Activated gamma-delta T cell (primary cell): Measurements from ENCODE around the gene SAYSD1.
"Not testable (repeated sequence)": the region's sequence is repeated elsewhere in the genome, so short reads cannot be mapped to it uniquely, and the experiment has no call there.

Experiments
- DNase-seq: peaks from one replicate; lab custom pipeline; 2025; lab: John Stamatoyannopoulos, UW
- total RNA-seq, 2 donors: gene quantifications; one replicate each; lab custom pipeline; 2026; lab: John Stamatoyannopoulos, UW

The SAYSD1 gene, protein sequence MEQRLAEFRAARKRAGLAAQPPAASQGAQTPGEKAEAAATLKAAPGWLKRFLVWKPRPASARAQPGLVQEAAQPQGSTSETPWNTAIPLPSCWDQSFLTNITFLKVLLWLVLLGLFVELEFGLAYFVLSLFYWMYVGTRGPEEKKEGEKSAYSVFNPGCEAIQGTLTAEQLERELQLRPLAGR
- 42.0 to 53.9 reads per million in 2 donors for total RNA-seq

DNA sequence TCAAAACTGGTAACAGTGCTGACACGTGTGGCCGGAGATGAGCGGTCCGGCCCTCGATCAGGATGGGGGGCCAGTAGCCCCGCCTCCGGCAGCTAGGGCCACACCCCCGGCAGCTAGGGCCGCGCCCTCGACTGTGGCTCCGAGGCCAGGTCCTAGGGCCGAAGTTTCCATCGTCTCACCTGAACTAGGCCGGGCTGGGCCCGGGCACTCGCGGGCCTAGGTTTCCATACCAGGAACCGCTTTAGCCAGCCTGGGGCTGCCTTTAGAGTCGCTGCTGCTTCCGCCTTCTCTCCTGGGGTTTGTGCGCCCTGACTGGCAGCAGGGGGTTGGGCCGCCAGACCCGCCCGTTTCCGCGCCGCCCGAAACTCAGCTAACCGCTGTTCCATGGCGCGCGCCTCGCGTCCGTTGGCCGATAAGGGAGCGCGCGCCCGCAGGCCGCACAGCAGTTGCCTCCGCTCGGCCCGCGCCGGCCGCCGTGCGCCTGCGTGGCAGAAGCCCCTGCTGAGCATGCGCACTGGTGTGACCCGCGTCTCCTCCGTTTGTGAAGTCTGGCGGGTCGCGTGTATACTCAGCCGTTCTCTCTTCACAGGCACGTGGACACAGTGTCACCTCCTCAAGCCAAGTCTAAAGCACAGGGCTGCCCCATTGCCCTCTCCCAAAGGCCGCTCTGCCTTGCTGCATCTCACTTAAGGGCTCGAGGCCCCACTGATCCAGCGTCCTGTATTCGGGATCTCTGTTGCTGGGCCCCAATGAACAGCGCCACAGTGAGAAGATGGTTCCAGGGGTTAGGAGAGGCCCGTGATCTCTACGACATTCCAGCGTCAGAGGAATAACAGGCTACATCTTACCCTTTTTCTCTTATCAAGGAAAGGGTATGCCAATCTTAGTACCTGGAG is at the start of gene SAYSD1:
SAYSD1 (minus strand) TSS at position 483 of the 896 bp plus-strand sequence; CDS start at position 386, 97 bp downstream.
- DNase-seq = peak; percentile 88

DNA sequence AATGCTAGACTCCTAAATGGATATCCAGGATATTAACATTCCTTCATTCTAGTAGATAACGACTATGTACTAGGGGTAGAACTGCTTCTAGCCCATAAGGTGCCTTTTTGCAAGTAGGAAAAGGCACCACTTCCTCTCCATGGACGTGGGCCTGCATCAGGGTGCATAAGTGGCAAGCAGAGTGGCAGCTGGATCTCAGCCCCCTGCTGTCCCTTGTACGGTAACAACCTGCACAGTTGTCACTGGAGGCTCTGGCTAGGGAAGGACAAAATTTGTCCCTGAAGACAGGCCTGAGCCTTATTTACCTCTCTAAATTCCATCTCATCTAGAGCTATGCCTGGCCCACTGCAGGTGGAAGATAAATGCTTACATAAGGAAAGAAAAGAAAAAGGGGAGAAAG is 42.5 kb upstream of the SAYSD1 start:
- no peak for DNase-seq

DNA sequence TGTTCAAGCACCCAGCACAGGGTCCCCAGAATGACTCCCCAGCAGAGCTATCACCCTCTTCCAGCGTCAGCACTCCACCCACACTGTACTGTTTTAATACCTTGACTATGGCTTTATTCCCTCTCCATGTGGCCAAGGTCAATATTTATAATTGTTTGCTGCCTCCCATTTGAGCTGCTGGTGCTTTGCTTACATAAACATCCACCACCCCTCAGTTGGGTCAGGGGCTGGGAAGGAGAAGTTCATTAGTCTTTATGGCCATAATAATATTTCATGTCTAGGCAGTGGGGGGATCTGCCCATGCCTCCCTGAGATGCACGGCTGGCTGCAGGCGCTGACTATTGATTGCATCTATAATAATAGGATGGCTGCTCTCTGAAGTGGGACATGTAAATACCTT is 41.8 kb upstream of the SAYSD1 start:
- DNase-seq = no peak

DNA sequence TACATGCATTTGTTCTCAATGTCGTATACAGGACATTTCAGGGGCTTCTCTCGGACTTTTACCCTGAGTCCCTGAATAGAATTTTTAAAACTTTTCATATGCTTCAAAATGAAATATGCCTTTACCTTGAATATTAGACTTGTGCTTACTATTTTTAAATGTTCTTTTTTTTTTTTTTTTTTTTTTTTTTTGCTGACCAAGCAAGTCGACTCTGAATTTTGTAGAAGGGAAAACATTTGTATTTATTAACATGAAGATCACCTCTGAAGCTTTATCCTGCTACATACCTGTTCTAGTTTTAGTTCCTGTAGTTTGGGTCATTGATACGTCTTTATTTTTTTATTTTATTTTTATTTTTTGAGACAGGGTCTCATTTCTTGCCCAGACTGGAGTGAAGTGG is 39.7 kb upstream of the SAYSD1 start:
- DNase-seq = no peak

DNA sequence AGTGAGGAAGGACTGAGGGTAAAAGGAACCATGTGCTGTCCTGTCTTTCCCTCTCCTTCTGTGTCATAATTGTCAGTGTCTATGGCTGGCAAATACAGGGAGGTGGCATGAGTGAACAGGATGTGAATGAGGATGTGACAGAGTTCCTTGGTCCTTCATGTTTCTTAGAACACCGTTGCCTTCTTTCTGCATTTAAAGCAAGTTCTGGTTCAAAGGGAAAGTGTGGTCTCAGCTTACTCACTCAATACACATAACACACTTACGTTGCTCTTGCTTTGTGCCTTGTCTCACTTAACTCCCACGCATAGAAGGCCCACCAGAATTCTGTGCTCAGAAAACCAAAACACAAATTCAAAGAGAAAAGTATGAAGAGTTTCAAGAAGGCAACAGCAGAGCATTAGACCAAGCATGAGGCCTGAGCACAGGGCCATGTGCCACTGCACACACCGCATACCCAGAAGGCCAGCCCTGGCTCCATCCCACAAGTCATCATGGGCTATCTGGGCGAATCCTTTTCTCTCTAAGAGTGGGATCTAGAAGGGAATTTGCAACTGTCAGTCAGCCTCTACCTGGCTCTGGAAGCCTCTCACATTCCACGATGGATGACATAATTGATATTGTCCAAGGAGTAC is 38.9 kb upstream of the SAYSD1 start:
- DNase-seq = no peak

DNA sequence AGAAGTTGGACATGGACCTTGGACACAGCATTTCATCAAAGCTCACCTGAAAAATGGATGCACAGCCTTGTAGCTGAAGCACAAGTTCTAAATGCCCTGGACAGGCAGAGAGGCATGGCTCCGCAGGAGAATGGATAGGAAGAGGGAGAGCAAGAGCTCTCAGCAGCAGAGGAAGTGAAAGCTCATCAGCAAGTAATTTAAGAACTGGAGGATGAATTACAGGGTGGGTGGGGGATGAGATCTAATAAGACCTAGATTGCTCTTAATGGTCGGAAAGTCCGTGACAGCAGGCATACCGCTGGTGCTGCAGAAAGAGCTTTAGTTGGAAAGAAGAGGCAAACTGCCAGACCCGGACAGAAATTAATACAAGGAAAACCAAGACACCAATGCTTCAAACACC is 37.3 kb upstream of the SAYSD1 start:
- DNase-seq = no peak

DNA sequence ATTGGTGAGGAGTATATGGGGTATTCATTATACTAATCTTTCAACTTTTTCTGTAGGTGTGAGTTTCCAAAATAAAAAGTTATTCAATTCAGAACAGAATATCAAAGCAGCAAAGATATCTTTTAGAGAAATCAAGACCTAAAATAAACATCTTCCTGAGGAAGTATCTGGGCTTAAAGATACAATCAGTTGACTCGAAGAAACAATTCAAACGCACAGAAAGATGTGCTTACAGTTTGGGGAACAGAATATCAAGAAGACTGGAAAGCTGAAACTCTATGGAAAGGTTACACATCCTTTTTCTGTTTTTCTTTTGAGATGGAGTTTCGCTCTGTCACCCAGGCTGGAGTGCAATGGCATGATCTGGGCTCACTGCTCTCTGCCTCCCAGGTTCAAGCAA is 36.2 kb upstream of the SAYSD1 start:
- DNase-seq = no peak

DNA sequence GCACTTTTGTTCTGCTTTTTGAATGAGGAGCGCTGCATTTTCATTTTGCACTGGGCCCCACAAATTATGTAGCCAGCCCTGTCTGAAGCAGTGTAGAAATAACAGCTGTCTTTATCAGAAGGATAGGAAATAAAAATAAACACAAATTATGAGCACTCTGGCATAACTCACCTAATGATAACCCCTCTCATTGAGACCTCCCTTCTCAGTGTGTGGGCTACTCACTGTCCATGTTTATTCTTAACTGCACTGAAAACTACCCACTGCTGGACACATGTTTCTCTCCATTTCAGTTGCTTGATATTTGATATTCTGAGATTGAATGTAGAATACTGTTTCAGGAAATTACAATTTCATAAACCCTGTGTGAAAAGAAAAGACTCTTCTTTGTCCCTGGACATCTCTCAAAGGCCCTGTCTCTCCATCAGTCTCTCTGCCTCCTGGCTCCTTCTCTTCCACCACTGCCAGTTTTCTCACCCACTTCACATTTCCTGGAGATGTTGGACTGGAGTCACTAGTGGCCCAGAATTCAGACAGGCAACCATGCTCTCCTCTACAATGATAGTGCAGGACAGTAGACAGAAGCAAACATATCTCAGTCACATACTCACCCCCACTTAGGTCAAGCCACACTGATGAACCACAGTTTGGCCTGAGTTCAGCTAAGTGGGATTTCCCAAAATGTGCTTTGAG is 29.6 kb upstream of the SAYSD1 start:
- no peak for DNase-seq

DNA sequence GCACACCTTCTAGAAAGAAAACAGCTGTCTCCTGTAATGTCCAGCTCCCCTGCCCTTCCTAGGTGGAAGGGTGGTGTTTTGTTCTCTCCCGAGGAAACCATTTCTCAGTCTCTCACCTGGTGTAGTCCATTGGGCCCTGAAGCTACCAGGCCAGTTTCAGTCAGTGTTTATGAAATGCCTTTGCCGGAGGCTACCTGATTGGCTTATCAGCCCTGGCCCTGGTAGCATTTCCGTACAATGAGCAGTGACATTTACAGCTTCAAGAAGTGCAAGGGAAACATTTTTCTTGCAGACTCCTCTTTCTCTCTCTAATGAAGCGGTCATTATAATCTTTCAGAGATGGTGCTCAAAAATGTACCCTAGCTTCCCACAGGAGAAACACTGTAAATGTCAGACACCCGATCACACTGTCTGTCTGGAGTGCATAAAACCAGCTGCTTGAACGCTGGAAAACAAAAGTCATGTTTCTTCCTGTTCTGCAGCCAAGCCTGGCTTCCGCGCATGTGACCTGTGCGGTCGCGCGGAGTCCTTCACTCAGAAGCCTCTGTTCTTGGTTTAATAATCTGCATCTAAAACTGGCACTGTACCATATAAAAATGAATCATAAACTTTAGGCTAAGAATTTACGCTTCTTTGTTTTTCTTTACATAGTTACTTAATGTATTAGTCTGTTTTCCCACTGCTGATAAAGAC is 28.4 kb upstream of the SAYSD1 start:
- DNase-seq = no peak

DNA sequence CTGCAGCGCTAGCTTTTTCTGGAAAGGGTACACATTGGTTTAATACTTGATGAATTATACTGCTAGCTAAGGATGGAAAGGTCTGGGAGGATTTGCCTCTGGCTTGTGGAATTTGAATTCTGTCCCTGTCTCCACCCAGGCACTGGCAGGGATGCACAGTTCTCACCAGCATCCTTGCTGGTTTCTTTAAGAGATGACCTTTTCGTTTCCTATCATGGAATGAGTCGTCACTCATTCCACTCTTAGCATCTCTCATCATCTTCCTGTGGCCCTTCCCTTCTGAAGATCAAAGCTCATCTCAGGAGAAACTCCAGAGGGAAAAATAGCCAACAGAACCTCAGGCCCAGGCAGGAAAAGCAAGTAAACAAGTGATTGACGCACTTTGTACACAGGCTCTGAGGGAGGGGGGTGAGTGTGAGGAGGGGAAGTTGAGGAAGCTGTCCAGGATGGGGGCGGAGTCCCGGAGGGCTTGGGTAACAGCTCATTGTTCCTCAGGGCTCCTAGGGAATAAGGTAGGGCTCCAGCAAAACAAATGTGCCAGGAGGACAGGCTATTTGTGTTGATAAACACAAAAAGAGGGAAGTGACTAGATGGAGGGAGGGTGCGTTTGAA is 25.7 kb upstream of the SAYSD1 start:
- no peak for DNase-seq

DNA sequence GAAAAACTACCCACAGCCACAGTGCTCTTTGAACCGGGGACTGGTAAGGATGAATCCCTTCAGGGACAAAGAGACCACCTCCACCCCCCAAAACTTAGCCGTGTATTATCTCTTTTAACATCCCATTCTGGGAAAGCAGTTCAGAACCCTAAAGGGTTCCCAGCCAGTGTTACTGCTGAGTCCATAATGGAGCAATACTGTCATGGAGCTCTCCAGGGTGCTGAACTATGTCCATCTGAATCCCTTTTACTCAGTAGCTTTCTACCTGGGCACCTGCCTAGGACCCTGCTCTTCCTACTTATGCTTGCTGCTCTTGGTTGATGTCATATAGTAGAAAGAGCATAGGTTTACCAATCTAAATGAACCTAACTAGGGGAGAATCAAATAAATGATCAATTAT is 22.3 kb upstream of the SAYSD1 start:
- DNase-seq = no peak

DNA sequence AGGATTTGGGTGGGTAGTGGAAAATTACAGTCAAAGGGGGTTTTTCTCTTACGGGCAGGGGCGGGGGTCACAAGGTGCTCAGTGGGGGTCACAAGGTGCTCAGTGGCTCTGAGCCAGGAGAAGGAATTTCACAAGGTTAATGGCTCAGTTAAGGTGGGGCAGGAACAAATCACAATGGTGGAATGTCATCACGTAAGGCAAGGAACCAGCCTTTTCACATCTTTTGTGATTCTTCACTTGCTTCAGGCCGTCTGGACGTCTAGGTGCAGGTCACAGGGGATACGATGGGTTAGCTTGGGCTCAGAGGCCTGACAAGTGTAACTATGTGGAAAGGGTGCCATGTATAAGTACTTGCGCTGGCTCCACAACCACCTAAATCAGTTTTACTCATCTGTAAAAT is 21.2 kb upstream of the SAYSD1 start:
- DNase-seq = not testable (repeated sequence)

DNA sequence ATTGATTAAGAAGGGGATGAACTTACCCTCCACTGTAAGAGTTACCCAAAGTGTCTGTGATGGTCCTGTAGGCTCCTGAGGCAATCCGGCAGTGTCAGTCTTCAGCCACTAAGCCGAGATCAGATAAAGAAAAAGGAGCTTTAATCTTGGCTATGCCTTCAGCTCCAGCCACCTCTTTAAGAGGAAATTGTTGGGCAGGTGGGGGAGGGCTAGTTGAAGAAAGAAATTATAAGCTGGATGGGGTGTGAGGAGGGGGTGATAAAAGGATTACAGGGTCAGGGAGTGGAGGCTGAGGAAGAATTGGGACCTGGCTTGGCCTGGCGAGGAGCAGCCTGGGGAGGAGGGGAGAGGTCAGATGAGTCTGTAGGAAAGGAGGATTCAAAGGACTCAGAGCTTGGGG is 19.8 kb upstream of the SAYSD1 start:
- not testable (repeated sequence) for DNase-seq

DNA sequence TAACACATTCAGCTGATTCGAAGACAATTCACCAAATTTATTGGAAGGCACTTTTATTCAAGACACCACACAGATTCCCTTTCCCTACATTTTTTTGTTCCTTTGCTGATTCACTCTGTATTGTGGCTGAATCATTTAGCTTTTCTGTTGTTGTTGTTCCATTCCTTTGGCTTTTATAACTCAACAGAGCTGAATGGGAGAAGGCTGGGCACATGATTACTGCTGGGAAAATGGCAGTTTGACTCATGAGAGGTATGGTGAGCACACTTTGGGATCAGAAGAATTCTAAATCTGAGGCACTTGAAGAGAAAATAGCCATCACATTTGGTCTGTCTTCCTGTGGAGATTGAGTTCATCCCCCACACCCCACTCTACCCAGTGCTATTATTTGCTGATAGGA is 15.7 kb upstream of the SAYSD1 start:
- no peak for DNase-seq

DNA sequence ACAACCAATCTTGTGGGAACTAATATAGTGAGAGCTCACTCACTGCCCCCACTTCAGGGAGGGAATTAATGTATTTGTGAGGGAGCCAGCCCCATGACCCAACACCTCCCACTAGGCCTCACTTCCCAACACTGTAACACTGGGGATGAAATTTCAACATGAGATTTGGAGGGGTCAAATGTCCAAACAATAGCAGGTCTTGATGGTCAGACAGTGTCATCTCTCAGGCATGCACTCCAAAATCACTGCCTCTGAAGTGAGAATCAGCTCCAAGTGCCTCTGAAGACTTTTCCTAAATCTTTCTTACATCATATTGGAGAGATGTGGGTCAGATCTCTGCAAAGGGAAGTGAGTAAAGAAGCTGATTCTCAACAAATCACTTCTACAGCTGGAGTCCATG is 13.8 kb upstream of the SAYSD1 start:
- DNase-seq = no peak

DNA sequence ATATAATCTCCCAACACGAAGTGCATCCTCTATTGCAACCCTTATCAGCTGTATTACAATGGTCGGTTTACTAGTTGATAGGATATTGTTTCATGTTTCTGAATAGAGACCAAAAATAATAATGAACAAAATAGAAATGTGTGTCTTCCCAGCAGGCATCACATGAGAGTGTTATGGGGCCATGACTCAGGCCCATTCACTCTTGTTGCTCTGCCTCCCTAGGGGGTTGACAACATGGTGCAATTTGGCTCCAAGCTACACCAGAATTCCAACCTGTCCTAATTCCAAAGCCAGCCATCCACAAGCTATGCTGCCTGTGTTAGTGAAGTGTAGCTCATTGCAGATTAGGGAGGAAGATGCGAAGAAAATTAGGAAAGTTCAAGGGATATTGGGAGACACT is 13.1 kb upstream of the SAYSD1 start:
- no peak for DNase-seq

DNA sequence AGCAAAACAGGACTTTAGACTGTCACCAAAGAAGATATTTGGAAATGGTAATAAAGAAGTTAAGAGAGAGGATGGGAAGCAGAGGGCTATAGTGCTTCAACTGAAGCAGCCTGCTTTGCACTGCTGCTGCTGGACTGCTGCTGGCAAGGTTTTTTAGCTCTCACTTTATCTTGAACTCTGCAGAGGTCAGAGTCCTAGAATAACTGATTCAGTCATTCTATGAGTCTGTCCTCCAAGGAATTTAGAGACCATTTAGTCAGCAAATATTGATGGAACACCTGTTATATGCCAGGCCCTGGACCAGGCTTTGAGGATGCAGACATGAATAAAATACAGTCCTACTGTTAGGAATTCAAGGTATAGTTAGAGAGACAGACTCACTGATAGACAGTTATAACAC is 9.1 kb upstream of the SAYSD1 start:
- no peak for DNase-seq

DNA sequence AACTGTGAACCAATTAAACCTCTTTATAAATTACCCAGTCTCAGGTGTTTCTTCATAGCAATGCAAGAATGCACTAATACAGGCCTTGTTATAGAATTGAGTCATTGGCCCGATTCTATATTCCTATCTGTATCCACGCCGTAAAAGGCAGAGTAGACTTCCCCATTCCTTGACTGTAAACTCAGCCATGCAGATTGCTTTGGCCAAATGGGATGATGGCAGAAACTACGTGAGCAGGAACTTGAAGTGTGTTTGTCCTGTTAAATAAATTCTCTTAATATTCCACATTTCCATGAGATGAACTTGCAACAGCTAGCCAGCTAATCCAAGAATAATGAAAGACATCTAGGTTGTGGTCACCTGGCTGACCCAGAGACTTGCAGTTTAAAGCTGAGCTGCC is 3.9 kb upstream of the SAYSD1 start:
- no peak for DNase-seq

DNA sequence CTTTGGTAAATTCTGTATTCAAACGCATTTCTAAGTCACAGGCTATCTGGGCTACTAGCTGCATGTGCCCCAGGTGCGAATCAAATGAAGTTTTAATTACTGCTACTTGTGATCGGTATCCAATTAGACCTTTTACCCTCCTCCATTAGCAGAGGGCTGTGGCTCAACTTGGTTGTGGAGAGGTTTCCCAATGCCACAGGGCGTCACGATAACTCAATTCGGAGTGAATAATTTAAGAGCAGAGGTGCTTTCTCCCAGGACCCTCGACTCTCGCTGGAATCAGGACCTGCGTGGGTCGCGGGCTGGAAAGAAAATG is 640 bp downstream of the SAYSD1 start:
- no peak for DNase-seq

DNA sequence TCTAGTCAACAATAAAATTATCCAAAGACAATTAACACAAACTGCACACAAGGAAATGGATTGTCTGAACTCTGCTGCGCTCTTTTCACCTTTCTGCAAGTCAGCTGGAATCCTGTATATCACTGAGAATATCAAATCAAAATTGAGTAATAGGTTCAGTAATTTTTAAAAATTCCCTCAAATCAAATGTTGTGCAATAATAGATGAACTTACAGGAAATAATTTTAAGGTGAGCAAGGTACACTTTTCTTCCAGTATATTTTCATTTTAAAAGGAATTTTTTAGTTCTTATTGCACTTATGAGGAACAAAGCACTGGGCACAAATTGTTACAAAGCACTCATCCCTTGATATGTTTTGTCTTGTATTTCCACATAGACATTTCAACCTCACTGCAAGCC is 1.2 kb downstream of the SAYSD1 start:
- DNase-seq = no peak

DNA sequence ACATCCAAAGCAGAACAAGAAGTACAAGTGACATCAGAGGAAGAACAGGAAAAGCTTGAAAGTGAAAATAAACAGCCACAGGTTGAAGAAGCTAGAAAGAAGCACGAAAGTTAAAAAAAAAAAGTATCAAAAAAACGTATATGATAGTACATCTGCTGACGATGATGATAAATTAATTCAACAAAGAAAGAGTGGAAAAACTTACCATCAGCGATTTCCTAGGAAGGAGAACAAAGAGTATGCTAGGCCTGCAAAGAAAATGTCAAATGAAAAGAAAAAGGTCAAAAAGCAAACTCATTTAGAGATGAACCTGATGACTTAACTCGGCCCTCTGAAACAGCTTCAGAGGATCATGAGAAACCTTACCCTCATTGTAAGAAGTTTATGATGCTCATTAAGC is 3.7 kb downstream of the SAYSD1 start:
- DNase-seq = no peak
